GM23248 (cell line): ENCODE measurements around the gene ARHGAP44.

Experiments used
- EZH2 ChIP-seq: fragments of 200-600 bp; sonication (generic); IDR thresholded peaks from 2 replicates; pipeline ENCODE4 v1.6.1; 2018; ENCODE audit warnings: antibody characterized with exemption, mild to moderate bottlenecking; ENCODE audit not compliant: insufficient read depth, poor library complexity, severe bottlenecking
- EZH2phosphoT487 ChIP-seq: fragments of 200-600 bp; sonication (generic); IDR thresholded peaks from 2 replicates; pipeline ENCODE4 v1.6.1; 2018; ENCODE audit warnings: antibody characterized with exemption, moderate library complexity, mild to moderate bottlenecking, low read depth; ENCODE audit not compliant: insufficient read depth

DNA sequence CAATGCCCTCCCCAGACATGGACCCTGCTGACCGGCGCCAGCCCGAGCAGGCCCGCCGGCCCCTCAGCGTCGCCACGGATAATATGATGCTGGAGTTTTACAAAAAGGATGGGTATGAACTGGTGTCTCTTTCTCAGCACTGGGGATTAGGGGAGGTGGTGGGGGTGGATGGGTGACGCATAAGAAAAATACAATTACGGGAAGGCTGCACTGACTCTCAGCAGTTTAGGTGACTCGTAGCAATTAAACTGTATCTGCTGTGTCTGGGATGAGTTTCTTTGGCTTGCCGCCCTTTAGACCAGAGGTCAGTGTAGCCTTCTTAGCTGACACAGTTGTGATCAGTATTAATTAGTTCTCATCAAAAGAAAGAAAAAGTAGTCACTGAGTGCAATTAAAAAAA, 169.5 kb downstream of the ARHGAP44 start:
- TF ChIP-seq EZH2: no peak
- TF ChIP-seq EZH2phosphoT487: no peak
